ENCODE data around the gene NTN1. TPM values are rescaled to one million over a fixed set of nuclear protein-coding genes. Genes with fewer than 3 reads are reported as not detected.
"Not testable (repeated sequence)": the region's sequence is repeated elsewhere in the genome, so short reads cannot be mapped to it uniquely, and the experiment has no call there.

NTN1 gene
- total RNA-seq, 1 donor from 2014 or later: 7.8 TPM

DNA sequence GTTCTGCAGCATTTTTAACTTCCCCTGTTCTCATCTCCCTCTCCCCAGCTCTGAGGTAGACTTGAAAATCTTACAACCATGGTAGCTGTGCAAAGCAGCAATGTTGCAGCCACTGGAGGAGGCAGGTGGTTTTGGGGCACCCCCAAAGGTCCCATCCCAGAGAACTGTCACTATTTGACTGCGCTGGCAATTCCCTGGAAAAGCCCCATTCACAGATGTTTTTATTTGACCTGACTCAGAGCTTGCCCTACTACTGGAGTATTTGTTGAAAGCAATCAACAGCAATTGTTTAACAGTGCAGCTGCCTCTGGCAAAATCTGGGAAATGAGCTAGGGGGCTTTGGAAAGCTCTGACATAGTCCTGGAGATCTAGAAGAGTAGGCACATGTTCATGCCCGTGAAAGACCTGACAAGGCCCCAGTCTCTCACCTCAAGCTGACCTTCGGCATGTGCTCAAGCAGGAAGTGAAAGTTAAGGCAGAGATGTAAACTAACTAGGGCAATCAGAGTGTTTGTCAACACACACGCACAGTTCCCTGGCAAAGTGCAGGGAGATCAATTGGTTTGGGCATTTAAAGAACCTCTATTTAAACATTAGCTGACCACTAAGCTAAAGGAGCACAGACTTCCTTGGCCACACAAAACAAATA is 36.1 kb upstream of the NTN1 start:
- ATAC-seq: peak; percentile 45 to 55
- intact Hi-C loops (cut with DNase I): no loop called here

DNA sequence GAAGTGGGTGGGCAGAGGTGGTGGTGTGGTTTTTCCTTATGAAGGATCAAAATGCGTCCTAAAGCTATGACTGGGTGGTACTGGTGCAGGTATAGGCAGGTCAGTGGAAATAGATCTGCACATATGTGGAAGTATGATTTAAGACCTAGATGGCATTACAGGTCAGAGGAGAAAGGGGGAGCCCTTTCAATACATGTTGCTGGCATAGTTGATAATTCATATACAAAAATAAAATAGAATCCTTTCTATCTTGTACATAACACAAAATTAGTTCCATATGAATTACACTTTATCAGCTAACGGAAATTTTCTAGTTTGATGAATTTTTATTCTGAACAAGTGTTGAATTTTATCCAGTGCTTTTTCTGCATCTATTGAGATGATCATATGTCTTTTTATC is 35.0 kb upstream of the NTN1 start:
- H3K4me3 ChIP-seq: no peak overlapping the region
- H3K27ac ChIP-seq: no peak overlapping the region
- peaks cover 6% of the 10 kb centered on the region for H3K4me1 ChIP-seq
- H3K36me3 ChIP-seq: no peaks in the 10 kb centered on the region
- no peak for DNase-seq
- intact Hi-C loops (cut with DNase I): no loop called here
- TF ChIP-seq, protein P1, sequence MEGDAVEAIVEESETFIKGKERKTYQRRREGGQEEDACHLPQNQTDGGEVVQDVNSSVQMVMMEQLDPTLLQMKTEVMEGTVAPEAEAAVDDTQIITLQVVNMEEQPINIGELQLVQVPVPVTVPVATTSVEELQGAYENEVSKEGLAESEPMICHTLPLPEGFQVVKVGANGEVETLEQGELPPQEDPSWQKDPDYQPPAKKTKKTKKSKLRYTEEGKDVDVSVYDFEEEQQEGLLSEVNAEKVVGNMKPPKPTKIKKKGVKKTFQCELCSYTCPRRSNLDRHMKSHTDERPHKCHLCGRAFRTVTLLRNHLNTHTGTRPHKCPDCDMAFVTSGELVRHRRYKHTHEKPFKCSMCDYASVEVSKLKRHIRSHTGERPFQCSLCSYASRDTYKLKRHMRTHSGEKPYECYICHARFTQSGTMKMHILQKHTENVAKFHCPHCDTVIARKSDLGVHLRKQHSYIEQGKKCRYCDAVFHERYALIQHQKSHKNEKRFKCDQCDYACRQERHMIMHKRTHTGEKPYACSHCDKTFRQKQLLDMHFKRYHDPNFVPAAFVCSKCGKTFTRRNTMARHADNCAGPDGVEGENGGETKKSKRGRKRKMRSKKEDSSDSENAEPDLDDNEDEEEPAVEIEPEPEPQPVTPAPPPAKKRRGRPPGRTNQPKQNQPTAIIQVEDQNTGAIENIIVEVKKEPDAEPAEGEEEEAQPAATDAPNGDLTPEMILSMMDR (IDR thresholded peaks at IDR 0.05): no peak
- no peaks in the 10 kb centered on the region for H3K9me3 ChIP-seq
- no peak for ATAC-seq
- peaks cover 1% of the 10 kb centered on the region for H3K27me3 ChIP-seq (ENCODE audit: low read depth)

More for the DNA sequence above, 36.1 kb upstream of the NTN1 start:
- Histone ChIP-seq H3K9me3 (no peaks in the 10 kb centered on the region), H3K4me3 (no peak overlapping the region), H3K4me1 (peaks cover 6% of the 10 kb centered on the region), H3K36me3 (no peaks in the 10 kb centered on the region), H3K27me3 (ENCODE audit: low read depth) (no peaks in the 10 kb centered on the region), H3K27ac (no peak overlapping the region)
- TF ChIP-seq, protein P1 (IDR thresholded peaks at IDR 0.05): no peak
- DNase-seq: no peak

DNA sequence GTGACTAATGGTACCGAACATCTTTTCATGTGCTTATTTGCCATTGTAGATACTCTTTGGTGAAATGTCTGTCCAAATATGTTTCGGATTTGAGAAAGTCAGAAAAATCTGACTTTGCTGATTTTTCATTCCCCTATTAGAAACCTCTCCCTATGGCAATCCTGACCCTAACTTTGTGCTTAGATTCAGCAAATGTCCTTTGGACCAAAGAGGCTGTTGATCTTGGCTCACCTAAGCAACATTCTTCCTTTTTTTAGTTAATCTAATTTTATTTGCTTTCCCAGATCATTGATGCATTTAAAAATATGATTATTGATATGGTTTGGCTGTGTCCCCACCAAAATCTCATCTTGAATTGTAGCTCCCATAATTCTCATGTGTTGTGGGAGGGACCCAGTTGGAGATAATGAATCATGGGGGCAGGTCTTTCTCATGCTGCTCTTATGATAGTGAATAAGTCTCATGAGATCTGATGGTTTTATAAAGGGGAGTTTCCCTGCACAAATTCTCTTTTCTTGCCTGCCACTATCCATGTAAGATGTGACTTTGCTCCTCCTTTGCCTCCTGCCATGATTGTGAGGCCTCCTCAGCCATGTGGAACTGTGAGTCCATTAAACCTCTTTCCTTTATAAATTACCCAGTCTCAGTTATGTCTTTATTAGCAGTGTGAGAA is 32.9 kb upstream of the NTN1 start:
- H3K36me3 ChIP-seq; intact Hi-C loops (cut with DNase I); H3K4me1 ChIP-seq; DNase-seq; H3K9me3 ChIP-seq; H3K4me3 ChIP-seq; H3K27ac ChIP-seq; ATAC-seq; H3K27me3 ChIP-seq (ENCODE audit: low read depth): not testable (repeated sequence)

DNA sequence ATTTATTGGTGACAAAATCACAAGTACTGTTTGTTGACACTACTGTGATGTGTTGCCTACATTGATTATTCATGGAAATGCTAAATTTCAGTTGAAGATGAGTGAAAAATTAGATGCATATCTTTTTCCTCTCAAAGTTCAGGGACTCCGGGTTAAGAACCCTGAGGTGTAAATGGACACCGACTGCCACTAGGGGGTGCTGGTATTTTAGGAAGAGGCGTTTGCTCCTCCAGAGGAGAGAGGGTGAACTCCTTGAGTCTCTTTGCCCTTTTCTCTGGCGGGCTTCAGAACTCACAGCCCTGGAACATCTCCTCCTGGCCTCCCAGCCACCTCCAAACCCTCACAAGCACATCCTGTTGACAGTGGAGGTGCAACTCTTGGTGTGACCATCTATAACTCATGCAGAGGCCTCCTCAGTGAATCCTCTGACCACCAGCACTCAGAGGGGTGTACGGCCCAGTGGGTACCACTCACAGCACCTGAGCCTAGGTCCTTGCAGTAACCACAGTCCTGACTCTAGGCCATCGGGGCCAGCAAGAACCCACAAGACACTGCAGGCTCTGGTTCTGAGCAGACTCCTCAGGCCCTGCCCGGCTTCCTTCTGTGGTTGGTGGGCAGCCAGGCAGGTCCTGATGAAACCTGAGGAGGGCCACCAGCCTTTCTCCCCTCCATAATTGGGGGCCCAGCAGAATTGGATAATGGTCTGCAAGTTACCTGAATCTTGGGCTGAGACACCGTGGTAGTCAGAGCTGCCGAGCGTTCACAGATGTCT is 29.6 kb upstream of the NTN1 start:
- no peak overlapping the region for H3K4me3 ChIP-seq
- TF ChIP-seq, protein P1 (IDR thresholded peaks at IDR 0.05): peak; percentile 83
- DNase-seq (peak; percentile 58), ATAC-seq (peak; percentile 75 to 76)
- no peaks in the 10 kb centered on the region for H3K4me1 ChIP-seq
- H3K36me3 ChIP-seq: no peaks in the 10 kb centered on the region
- intact Hi-C loops (cut with DNase I): no loop called here
- peaks cover 7% of the 10 kb centered on the region for H3K27me3 ChIP-seq (ENCODE audit: low read depth)
- H3K9me3 ChIP-seq: no peaks in the 10 kb centered on the region
- H3K27ac ChIP-seq: no peak overlapping the region

DNA sequence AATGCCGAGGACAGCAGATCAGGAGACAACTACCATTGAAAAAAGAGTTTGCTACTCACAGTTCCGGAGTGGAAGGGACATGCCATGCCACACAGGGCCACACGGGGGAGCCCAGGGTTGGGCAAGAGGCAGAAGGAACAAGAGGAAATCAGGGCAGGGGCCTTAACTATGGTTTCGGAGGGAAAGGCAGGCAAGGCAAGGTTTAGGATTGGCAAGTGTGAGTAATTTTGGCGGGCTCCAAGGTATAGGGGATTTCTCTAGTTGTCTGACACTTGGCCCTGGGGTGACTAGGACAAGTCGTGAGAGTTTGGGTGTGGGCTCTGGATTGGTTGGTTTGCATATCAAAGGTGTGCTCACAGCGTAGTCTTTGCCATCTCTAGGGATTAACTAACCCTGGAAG is 27.0 kb upstream of the NTN1 start:
- no peaks in the 10 kb centered on the region for H3K4me1 ChIP-seq
- ATAC-seq (peak; percentile 63 to 85), DNase-seq (peak; percentile 85)
- peaks cover 7% of the 10 kb centered on the region for H3K27me3 ChIP-seq (ENCODE audit: low read depth)
- H3K27ac ChIP-seq: no peak overlapping the region
- H3K4me3 ChIP-seq: no peak overlapping the region
- no peaks in the 10 kb centered on the region for H3K9me3 ChIP-seq
- TF ChIP-seq, protein P1 (IDR thresholded peaks at IDR 0.05): peak; percentile 82
- H3K36me3 ChIP-seq: no peaks in the 10 kb centered on the region
- intact Hi-C loops (cut with DNase I): no loop called here

Data from lower lobe of right lung (tissue), 2 donors.